Measurements from ENCODE around the gene HMGXB3.
"Not testable (repeated sequence)": the region's sequence is repeated elsewhere in the genome, so short reads cannot be mapped to it uniquely, and the experiment has no call there.

Gene HMGXB3

DNA sequence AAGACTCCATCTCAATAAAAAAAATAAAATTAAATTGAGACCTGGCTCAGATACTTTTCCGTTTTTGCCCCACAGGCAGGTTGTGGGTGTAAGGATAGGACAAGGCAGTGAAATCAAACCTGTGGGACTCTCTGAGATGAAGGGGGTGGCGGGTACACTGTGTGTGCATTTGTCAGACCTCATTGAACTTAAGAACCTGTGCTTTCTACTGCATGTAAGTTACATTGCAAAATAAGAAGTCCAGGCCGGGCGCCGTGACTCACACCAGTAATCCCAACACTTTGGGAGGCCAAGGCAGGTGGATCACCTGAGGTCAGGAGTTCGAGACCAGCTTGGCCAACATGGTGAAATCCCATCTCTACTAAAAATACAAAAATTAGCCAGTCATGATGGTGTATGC lies 84.2 kb downstream of the HMGXB3 start:
- H3K27ac ChIP-seq (ENCODE audit: low read depth, low read length); H3K4me3 ChIP-seq (ENCODE audit: low read depth in 1 of 2, low read length in 2 of 2); H3K4me1 ChIP-seq (ENCODE audit: insufficient read depth, low read length); H3K9me3 ChIP-seq (ENCODE audit: low read length); H3K27me3 ChIP-seq (ENCODE audit: control insufficient read depth in 1 of 2, insufficient read depth in 2 of 2, low read length in 2 of 2); H3K9ac ChIP-seq (ENCODE audit: low read length); H3K36me3 ChIP-seq (ENCODE audit: insufficient read depth, low read length): not testable (repeated sequence)

DNA sequence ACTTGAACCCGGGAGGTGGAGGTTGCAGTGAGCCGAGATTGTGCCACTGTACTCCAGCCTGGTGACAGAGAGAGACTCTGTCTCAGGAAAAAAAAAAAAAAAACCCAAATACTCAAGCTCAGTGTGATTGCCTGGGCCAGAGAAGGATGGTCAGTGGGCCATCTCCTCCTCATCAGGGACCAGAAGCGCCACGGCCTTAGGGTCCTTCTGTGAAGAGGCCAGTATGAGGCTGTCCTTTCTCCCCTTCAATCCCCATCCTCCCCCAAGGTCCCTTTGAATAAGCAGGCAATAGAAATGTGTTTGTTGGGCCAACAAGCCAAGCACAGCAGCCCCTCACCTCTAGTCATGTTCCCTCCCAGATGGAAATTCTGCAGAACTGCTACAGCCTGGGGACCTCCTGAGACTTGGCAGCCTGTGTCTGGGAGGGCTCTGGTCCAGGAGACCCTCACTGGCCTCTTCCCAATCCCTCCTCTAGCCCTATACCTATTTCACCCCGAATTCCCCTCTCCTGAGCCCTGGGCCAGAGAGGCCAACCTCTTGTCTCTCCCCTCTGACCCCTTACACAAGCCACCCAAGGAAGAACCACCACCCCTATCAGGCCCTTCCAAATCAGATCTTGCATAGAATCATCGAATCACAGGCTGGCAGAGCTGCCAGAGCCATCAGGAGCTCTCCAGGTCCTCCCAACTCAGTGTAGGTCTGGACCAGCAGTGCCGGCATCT lies 84.8 kb downstream of the HMGXB3 start:
- H3K36me3 ChIP-seq (ENCODE audit: insufficient read depth, low read length): no peaks in the 10 kb centered on the region
- H3K9ac ChIP-seq (ENCODE audit: low read length): no peak overlapping the region
- H3K27me3 ChIP-seq (ENCODE audit: control insufficient read depth in 1 of 2, insufficient read depth in 2 of 2, low read length in 2 of 2): no peaks in the 10 kb centered on the region
- H3K27ac ChIP-seq (ENCODE audit: low read depth, low read length): no peak overlapping the region
- no peak overlapping the region for H3K4me3 ChIP-seq (ENCODE audit: low read depth in 1 of 2, low read length in 2 of 2)
- no peaks in the 10 kb centered on the region for H3K4me1 ChIP-seq (ENCODE audit: insufficient read depth, low read length)
- H3K9me3 ChIP-seq (ENCODE audit: low read length): no peaks in the 10 kb centered on the region

GRCh38 chr5:150085950-150086715 lies 85.6 kb downstream of the HMGXB3 start, which contains the start of gene CSF1R:
CSF1R (minus strand) TSS chr5:150086554; CDS start chr5:150086427, 127 bp downstream.
- H3K27me3 ChIP-seq (ENCODE audit: control insufficient read depth in 1 of 2, insufficient read depth in 2 of 2, low read length in 2 of 2): no peaks in the 10 kb centered on the region
- no peak within 1 kb of the TSS for H3K27ac ChIP-seq (ENCODE audit: low read depth, low read length)
- H3K9me3 ChIP-seq (ENCODE audit: low read length): no peaks in the 10 kb centered on the region
- H3K4me1 ChIP-seq (ENCODE audit: insufficient read depth, low read length): no peaks in the 10 kb centered on the region
- no peak within 1 kb of the TSS for H3K4me3 ChIP-seq (ENCODE audit: low read depth in 1 of 2, low read length in 2 of 2)
- H3K36me3 ChIP-seq (ENCODE audit: insufficient read depth, low read length): no peaks in the 10 kb centered on the region
- H3K9ac ChIP-seq (ENCODE audit: low read length): no peak within 1 kb of the TSS

DNA sequence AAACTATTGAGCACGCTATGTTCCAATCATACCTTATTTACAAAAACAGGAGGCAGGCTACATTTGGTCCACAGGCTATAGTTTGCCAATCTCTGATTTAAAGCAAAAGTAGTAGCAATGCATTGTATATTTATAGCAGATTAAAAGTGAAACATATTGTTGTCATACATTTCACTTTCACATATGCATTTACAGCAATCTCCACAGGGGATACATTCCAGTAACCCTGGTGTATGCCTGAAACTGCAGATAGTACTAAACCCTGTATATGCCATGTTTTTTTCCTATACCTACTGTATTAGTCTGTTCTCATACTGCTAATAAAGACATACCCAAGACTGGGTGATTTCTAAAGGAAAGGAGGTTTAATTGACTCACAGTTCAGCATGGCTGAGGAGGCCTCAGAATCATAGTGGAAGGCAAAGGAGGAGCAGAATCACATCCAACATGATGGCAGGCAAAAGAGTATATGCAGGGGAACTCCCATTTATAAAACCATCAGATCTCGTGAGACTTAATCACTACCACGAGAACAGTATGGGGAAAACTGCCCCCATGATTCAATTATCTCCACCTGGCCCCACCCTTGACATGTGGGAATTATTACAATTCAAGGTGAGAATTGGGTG lies 91.7 kb downstream of the HMGXB3 start:
- Histone ChIP-seq H3K9me3 (ENCODE audit: low read length) (no peaks in the 10 kb centered on the region), H3K36me3 (ENCODE audit: insufficient read depth, low read length) (no peaks in the 10 kb centered on the region), H3K9ac (ENCODE audit: low read length) (no peak overlapping the region), H3K4me1 (ENCODE audit: insufficient read depth, low read length) (no peaks in the 10 kb centered on the region), H3K27ac (ENCODE audit: low read depth, low read length) (no peak overlapping the region), H3K4me3 (ENCODE audit: low read depth in 1 of 2, low read length in 2 of 2) (no peak overlapping the region), H3K27me3 (ENCODE audit: control insufficient read depth in 1 of 2, insufficient read depth in 2 of 2, low read length in 2 of 2) (no peaks in the 10 kb centered on the region)

DNA sequence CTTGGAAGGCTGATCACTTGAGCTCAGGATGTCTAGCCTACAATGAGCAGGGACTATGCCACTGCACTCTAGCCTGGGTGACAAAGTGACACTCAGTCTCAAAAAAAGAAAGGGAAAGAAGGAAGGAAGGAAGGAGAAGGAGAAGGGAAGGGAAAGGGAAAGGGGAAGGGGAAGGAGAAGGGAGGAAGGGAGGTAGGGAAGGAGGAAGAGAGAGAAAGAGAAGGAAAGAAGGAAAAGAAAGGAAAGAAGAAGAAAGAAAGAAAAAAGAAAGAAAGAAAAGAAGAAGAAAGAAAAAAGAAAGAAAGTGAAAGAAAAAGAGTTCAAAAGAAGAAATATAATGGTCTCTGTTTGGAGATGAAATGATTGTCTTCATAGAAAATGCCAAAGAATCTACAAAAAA lies 96.6 kb downstream of the HMGXB3 start:
- Histone ChIP-seq H3K9ac (ENCODE audit: low read length) (no peak overlapping the region), H3K4me3 (ENCODE audit: low read depth in 1 of 2, low read length in 2 of 2) (no peak overlapping the region), H3K27ac (ENCODE audit: low read depth, low read length) (no peak overlapping the region), H3K27me3 (ENCODE audit: control insufficient read depth in 1 of 2, insufficient read depth in 2 of 2, low read length in 2 of 2) (no peaks in the 10 kb centered on the region), H3K4me1 (ENCODE audit: insufficient read depth, low read length) (no peaks in the 10 kb centered on the region), H3K9me3 (ENCODE audit: low read length) (no peaks in the 10 kb centered on the region), H3K36me3 (ENCODE audit: insufficient read depth, low read length) (no peaks in the 10 kb centered on the region)

GRCh38 chr5:150101023-150101422 lies 100.5 kb downstream of the HMGXB3 start:
- no peaks in the 10 kb centered on the region for H3K36me3 ChIP-seq (ENCODE audit: insufficient read depth, low read length)
- H3K4me3 ChIP-seq (ENCODE audit: low read depth in 1 of 2, low read length in 2 of 2): no peak overlapping the region
- H3K9me3 ChIP-seq (ENCODE audit: low read length): no peaks in the 10 kb centered on the region
- H3K27ac ChIP-seq (ENCODE audit: low read depth, low read length): no peak overlapping the region
- H3K4me1 ChIP-seq (ENCODE audit: insufficient read depth, low read length): no peaks in the 10 kb centered on the region
- no peak overlapping the region for H3K9ac ChIP-seq (ENCODE audit: low read length)
- H3K27me3 ChIP-seq (ENCODE audit: control insufficient read depth in 1 of 2, insufficient read depth in 2 of 2, low read length in 2 of 2): no peaks in the 10 kb centered on the region

Measured in muscle layer of colon (tissue), 2 donors.